HFFc6 (cell line): Measurements from ENCODE around the gene FLYWCH2. TPM values are rescaled to one million over a fixed set of nuclear protein-coding genes. Genes with fewer than 3 reads are reported as not detected.
"Not testable (repeated sequence)": the region's sequence is repeated elsewhere in the genome, so short reads cannot be mapped to it uniquely, and the experiment has no call there.

Experiments used
- DNase-seq: peaks from one replicate; pipeline ENCODE4 v3.0.0-alpha.2; 2018
- H3K27ac Mint-ChIP-seq: 2 replicates; pipeline ENCODE4 v1.8.0; 2020; ENCODE audit warnings: mild to moderate bottlenecking, mixed read lengths
- H3K27me3 Mint-ChIP-seq: 2 replicates; pipeline ENCODE4 v1.8.0; 2021; ENCODE audit warnings: mild to moderate bottlenecking, moderate library complexity, mixed read lengths; ENCODE audit not compliant: insufficient read depth
- H3K36me3 Mint-ChIP-seq: 2 replicates; pipeline ENCODE4 v1.8.0; 2021; ENCODE audit warnings: low read depth, mixed read lengths
- H3K4me1 Mint-ChIP-seq: 2 replicates; pipeline ENCODE4 v1.8.0; 2020; ENCODE audit warnings: low read depth, mixed read lengths
- H3K4me3 Mint-ChIP-seq: 2 replicates; pipeline ENCODE4 v1.8.0; 2020; ENCODE audit warnings: mild to moderate bottlenecking, moderate library complexity, mixed read lengths
- H3K9me3 Mint-ChIP-seq: 2 replicates; pipeline ENCODE4 v1.8.0; 2020; ENCODE audit warnings: mild to moderate bottlenecking, mixed read lengths
- total RNA-seq, 6 experiments: library from RNA; stranded (reverse); fragmentation: NEBNext Ultra II Directional; extraction: Animal tissue kit (Norgen Biotek cat#: 25700); gene quantifications; 2 replicates in 1 of 6; 3 replicates in 5 of 6; pipeline ENCODE4 v1.2.3, GENCODE V29; 2021
- TF ChIP-seq, protein P1 (sequence below): fragments of 200-600 bp; sonication (generic); IDR thresholded peaks from 2 replicates; pipeline ENCODE4 v1.5.0; 2021; ENCODE audit warnings: antibody characterized with exemption, mild to moderate bottlenecking

The FLYWCH2 gene
- total RNA-seq, 6 experiments from 2014 or later, result 24.5 to 29.3 (median 26.1) TPM

DNA sequence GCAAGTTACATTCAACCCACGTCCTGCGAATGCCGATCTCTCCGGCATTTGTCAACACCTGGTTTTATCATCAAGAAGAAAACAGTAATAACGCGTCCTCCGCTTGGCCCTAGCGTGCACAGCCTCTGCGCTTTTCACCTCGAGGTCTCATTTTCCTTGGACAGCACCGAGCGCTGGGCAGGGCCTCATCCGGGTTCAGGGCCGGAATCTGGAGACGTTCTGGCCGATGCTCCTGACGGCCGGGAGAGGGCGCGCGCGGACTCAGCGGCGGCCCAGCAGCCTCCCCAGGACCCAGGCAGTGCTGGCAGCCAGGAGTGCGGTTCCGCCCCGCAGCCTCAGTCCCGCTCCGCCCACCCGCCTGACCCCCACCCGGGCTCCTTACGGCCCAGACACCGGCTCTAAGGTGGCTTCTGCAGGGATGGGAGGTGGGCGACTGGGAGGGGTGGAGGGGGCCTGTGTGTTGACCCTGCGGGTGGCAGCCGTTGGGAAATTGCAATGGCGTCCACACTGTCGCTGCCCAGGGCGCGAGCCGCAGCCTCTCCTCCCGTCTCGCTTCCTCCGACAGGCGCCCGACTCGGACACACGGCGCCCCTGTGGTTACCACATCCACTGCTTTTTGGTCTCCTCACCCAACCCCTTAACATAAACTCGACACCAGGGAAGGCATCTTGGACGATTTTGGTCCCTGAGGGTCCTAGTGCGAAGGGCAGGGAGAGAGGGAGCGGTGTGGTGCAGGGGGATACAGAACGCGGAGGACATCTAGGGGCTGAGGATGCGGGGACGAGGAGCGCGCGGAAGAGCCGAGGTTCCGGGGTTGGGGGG lies 21.3 kb downstream of the FLYWCH2 start:
- no peaks in the 10 kb centered on the region for H3K9me3 Mint-ChIP-seq
- peaks cover 6% of the 10 kb centered on the region for H3K27me3 Mint-ChIP-seq
- DNase-seq, result peak; percentile 78

DNA sequence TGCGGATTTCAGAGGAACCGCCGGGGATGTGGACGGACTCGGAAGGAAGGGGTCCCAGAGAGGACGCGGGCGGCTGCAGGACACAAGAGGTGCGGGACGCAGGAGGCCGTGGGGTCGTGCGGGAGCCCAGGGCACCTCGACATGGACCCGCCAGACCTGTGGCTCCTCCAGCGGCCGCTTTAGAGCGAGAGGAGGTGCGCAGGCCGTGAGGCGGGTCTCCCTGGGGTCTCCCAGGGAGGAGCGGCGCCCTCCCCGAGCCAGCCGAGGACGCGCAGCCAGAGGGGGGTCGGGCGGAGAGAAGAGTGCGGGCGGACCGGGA lies 21.9 kb downstream of the FLYWCH2 start:
- Mint-ChIP-seq H3K27me3 (peaks cover 6% of the 10 kb centered on the region), H3K4me1 (peaks cover 26% of the 10 kb centered on the region), H3K36me3 (no peaks in the 10 kb centered on the region), H3K9me3 (no peaks in the 10 kb centered on the region), H3K4me3 (peak overlapping the region; percentile 95), H3K27ac (peak overlapping the region; percentile 87)
- TF ChIP-seq, protein P1, sequence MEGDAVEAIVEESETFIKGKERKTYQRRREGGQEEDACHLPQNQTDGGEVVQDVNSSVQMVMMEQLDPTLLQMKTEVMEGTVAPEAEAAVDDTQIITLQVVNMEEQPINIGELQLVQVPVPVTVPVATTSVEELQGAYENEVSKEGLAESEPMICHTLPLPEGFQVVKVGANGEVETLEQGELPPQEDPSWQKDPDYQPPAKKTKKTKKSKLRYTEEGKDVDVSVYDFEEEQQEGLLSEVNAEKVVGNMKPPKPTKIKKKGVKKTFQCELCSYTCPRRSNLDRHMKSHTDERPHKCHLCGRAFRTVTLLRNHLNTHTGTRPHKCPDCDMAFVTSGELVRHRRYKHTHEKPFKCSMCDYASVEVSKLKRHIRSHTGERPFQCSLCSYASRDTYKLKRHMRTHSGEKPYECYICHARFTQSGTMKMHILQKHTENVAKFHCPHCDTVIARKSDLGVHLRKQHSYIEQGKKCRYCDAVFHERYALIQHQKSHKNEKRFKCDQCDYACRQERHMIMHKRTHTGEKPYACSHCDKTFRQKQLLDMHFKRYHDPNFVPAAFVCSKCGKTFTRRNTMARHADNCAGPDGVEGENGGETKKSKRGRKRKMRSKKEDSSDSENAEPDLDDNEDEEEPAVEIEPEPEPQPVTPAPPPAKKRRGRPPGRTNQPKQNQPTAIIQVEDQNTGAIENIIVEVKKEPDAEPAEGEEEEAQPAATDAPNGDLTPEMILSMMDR, result no peak
- DNase-seq, result no peak

More for the DNA sequence above, 21.3 kb downstream of the FLYWCH2 start:
- H3K4me1 Mint-ChIP-seq, result peaks cover 26% of the 10 kb centered on the region
- peak overlapping the region; percentile 95 for H3K4me3 Mint-ChIP-seq
- no peaks in the 10 kb centered on the region for H3K36me3 Mint-ChIP-seq
- peak overlapping the region; percentile 87 for H3K27ac Mint-ChIP-seq
- TF ChIP-seq, protein P1, result peak; percentile 94

DNA sequence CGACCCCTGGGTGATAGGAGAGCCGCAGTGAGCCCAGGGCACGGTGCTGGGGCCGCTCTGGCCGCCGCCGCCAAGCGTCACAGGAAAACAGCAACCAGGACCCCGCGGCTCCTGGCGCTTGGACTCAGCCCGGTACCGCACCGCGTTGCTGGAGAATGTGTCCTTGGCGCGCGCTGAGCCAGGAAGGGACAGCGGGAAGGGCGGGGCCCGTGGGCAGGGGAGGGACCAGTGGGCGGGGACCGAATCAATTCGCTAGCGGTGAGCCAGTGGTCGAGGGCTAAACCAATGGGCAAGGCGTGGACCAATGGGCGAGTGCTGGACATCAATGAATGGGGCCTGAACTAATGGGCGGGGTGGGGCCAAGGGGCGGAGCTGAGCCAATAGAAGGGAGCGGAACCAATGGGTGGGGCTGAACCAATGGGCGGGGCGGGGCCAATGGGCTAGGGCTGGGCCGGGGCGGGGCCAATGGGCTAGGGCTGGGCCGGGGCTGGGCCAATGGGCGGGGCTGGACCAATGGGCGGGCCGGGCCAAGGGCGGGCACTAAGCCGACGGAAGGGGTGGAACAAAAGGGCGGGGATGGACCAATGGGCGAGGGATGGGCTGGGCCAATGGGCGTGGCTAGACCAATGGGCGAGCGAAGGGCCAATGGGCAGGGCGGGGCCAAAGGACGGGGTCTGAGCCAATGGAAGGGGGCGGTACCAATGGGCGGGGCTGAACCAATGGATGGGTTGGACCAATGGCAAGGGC lies 22.4 kb downstream of the FLYWCH2 start:
- Mint-ChIP-seq H3K4me3 (peak overlapping the region; percentile 95), H3K27me3 (peaks cover 6% of the 10 kb centered on the region), H3K9me3 (no peaks in the 10 kb centered on the region), H3K27ac (peak overlapping the region; percentile 87), H3K36me3 (no peaks in the 10 kb centered on the region), H3K4me1 (peaks cover 30% of the 10 kb centered on the region)
- DNase-seq, result peak; percentile 99
- TF ChIP-seq, protein P1, result no peak

DNA sequence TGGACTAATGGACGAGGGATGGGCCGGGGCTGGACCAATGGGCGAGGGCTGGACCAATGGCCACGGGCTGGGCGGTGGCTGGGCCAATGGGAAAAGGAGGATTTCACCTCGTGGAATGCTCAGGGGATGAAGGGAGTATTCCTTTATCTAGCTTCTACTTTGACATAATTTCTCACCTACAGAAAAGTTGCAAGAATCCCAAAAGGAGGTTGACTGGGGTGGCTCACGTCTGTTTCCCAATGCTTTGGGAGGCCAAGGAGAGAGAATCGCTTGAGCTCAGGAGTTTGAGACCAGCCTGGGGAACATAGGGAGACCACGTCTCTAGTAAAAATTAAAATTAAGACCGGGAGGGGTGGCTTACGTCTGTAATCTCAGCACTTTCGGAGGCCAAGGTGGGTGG lies 23.0 kb downstream of the FLYWCH2 start:
- Mint-ChIP-seq H3K4me3 (peak overlapping the region; percentile 60), H3K27ac (peak overlapping the region; percentile 82), H3K27me3 (peaks cover 6% of the 10 kb centered on the region), H3K9me3 (no peaks in the 10 kb centered on the region), H3K36me3 (no peaks in the 10 kb centered on the region), H3K4me1 (peaks cover 34% of the 10 kb centered on the region)
- DNase-seq, result no peak
- TF ChIP-seq, protein P1, result no peak

DNA sequence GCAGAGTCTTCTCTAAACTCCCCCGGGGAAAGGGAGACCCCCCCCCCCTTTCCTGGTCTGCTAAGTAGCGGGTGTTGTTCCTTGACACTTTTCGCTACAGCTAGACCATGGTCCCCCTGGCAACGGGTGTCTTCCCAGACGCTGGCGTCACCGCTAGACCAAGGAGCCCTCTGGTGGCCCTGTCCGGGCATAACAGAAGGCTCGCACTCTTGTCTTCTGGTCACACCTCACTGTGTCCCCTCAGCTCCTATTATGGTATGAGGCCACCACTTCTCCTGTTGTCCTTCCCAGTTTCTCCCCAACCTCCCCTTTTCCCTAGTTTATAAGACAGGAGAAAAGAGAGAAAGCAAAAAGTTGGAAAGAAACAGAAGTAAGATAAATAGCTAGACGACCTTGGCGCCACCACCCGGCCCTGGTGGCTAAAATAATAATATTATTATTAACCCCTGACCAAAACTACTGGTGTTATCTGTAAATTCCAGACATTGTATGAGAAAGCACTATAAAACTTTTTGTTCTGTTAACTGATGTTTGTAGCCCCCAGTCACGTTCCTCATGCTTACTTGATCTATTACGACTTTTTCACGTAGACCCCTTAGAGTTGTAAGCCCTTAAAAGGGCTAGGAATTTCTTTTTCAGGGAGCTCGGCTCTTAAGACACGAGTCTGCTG lies 24.2 kb downstream of the FLYWCH2 start:
- H3K9me3 Mint-ChIP-seq, H3K4me3 Mint-ChIP-seq, H3K27me3 Mint-ChIP-seq, H3K36me3 Mint-ChIP-seq: not testable (repeated sequence)
- peak overlapping the region; percentile 82; the same call in 1 of the 2 replicates for H3K27ac Mint-ChIP-seq
- TF ChIP-seq, protein P1, result peak; percentile 71
- H3K4me1 Mint-ChIP-seq, result peaks cover 38% of the 10 kb centered on the region
- DNase-seq, result peak; percentile 39
